PC-9 (cell line): ENCODE measurements around the gene SPOCK2. TPM values are rescaled to one million over a fixed set of nuclear protein-coding genes. Genes with fewer than 3 reads are reported as not detected.

Experiments used
- BruUV-seq: library from RNA; stranded (reverse); fragments of 400-500 nt; replicated peaks from 2 replicates; lab custom pipeline; 2021; lab: Mats Ljungman, UMichigan
- CTCF ChIA-PET: fragments of 300-600 bp; sonication (Branson Sonifier 250); formaldehyde crosslinking; loops from one replicate; lab custom pipeline; 2022; ENCODE audit warnings: antibody characterized with exemption; lab: Charles Lee
- POLR2A ChIA-PET: fragments of 300-600 bp; sonication (Branson Sonifier 250); formaldehyde crosslinking; loops from one replicate; lab custom pipeline; 2022; ENCODE audit warnings: antibody characterized with exemption; ENCODE audit not compliant: unreplicated experiment; lab: Charles Lee
- DNase-seq, 2 experiments: peaks; one replicate each; pipeline versions ENCODE4 v3.0.0 to v3.0.0-alpha.2; 2015 to 2022; ENCODE audit warnings: mixed read lengths in 1 of 2
- H2AFZ ChIP-seq: fragments of 200-600 bp; sonication (generic); 2 replicates; pipeline ENCODE4 v1.8.1; 2017; ENCODE audit warnings: antibody characterized with exemption
- H3F3A ChIP-seq: fragments of 200-600 bp; sonication (generic); 2 replicates; pipeline ENCODE4 v1.8.1; 2017; ENCODE audit warnings: antibody characterized with exemption, mild to moderate bottlenecking, low read depth; ENCODE audit not compliant: insufficient read depth
- H3K27ac ChIP-seq: fragments of 200-600 bp; sonication (generic); 2 replicates; pipeline ENCODE4 v1.6.1; 2016; ENCODE audit warnings: mixed run types
- H3K27me3 ChIP-seq: fragments of 200-600 bp; sonication (generic); 2 replicates; pipeline ENCODE4 v1.6.1; 2016; ENCODE audit warnings: low read depth, mixed run types; ENCODE audit not compliant: insufficient read depth
- H3K36me3 ChIP-seq: fragments of 200-600 bp; sonication (generic); 2 replicates; pipeline ENCODE4 v1.6.1; 2016; ENCODE audit warnings: low read depth, mixed run types
- H3K4me1 ChIP-seq: fragments of 200-600 bp; sonication (generic); replicated peaks from 2 replicates; pipeline ENCODE4 v1.6.1; 2016; ENCODE audit warnings: mixed run types; ENCODE audit not compliant: insufficient read depth
- H3K4me2 ChIP-seq: fragments of 200-600 bp; sonication (generic); 2 replicates; pipeline ENCODE4 v1.6.1; 2017; ENCODE audit warnings: mixed run types
- H3K4me3 ChIP-seq: fragments of 200-600 bp; sonication (generic); 2 replicates; pipeline ENCODE4 v1.6.1; 2016; ENCODE audit warnings: mixed run types
- H3K79me2 ChIP-seq: fragments of 200-600 bp; sonication (generic); 2 replicates; pipeline ENCODE4 v1.6.1; 2017; ENCODE audit warnings: low read depth, mixed run types
- H3K9me2 ChIP-seq: fragments of 200-600 bp; sonication (generic); 2 replicates; pipeline ENCODE4 v1.8.1; 2017; ENCODE audit warnings: mild to moderate bottlenecking; ENCODE audit not compliant: insufficient read depth
- H3K9me3 ChIP-seq: fragments of 200-600 bp; sonication (generic); 2 replicates; pipeline ENCODE4 v1.8.1; 2016; ENCODE audit warnings: low read depth; ENCODE audit not compliant: insufficient read depth
- H4K20me1 ChIP-seq: fragments of 200-600 bp; sonication (generic); 2 replicates; pipeline ENCODE4 v1.8.1; 2017; ENCODE audit not compliant: insufficient read depth
- EZH2 ChIP-seq: fragments of 200-600 bp; sonication (generic); IDR thresholded peaks from 2 replicates; pipeline ENCODE4 v1.8.0; 2017; ENCODE audit warnings: antibody characterized with exemption, low read depth
- intact Hi-C: fragments of 100-400 bp; cut with micrococcal nuclease; formaldehyde crosslinking; loops from one replicate; pipeline ENCODE4 v1.10.0; 2022; ENCODE audit not compliant: unreplicated experiment
- total RNA-seq: library from RNA; stranded (reverse); gene quantifications from 2 replicates; pipeline ENCODE4 v1.2.3, GENCODE V29; 2021
- TF ChIP-seq, protein P1 (sequence below): fragments of 200-600 bp; sonication (generic); conservative IDR thresholded peaks from 2 replicates; pipeline ENCODE4 v1.6.1; 2017; ENCODE audit warnings: mixed run types, antibody characterized with exemption, mild to moderate bottlenecking, moderate library complexity

The SPOCK2 gene
- total RNA-seq, 1 experiment from 2014 or later, result 5.3 TPM

DNA sequence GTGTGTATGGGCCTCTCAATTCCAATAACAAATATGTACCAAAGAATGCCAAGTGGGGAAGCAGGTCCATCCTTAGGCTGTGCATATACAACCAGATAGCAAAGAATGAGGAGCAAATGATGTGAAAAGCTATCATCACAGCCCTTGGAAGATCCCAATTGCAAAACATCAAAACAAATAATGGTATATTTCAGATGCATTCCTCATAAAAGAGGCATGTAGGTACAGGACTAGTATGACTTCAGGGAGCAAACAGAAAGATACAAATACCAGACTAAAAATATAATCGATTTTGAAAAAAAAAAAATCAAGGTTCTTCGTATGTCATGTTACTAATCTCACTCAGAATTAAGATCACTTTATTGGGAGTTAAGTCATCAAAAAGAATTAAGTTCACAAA, 18.5 kb upstream of the SPOCK2 start:
- DNase-seq, result peak in 1 of 2 experiments; percentile 57
- Histone ChIP-seq H3K79me2 (peaks cover 7% of the 10 kb centered on the region; the same call in 1 of the 2 replicates), H3K4me1 (peaks cover 60% of the 10 kb centered on the region), H3K36me3 (peaks cover 2% of the 10 kb centered on the region; the same call in 1 of the 2 replicates), H3K27me3 (no peaks in the 10 kb centered on the region), H3K27ac (peak overlapping the region; percentile 88), H4K20me1 (no peaks in the 10 kb centered on the region), H3K4me3 (no peak overlapping the region), H3K4me2 (peak overlapping the region; percentile 57), H2AFZ (no peak overlapping the region), H3K9me3 (no peaks in the 10 kb centered on the region), H3K9me2 (no peaks in the 10 kb centered on the region), H3F3A (peaks cover 61% of the 10 kb centered on the region)
- ChIA-PET POLR2A (no interaction called here), CTCF (no interaction called here)
- TSS peak; percentile 70 for BruUV-seq
- intact Hi-C loops, result loop anchor here (1.0 kb wide), 2 partner anchors 27 to 64 kb away; no protein-coding TSS in a partner anchor
- no peak for TF ChIP-seq EZH2

DNA sequence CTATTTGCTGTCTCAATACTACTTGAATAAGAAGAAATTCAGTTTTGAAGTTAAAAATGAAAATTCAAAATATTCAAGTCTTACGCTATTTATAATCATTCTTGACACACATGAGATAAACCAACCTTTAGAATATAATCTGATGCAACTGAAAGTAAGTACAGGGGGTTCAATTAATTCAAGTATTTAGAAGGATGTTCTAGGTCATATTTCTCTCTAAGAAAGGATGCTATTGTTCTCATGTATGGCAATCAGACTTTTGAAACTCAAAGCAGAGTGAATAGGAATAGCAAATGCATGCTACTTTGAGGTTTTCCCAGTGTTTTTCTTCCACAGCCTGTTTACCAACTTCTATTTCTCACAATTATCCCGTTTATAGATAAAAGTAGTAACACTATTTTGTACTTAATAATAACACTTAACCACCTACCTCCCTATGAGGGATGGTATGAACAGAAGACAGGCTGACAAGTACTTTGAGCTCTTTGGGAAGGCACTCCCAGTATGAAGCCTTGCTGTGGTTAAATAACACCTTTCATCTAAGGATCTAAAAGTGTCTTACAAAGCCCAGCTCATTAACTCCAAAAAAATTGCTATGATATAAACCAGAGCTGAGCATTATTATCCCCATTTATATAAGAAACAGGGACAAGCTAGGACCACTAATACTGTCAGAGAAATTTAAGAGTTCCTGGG, 18.0 kb upstream of the SPOCK2 start:
- no peak for DNase-seq
- H3K36me3 ChIP-seq, result peaks cover 4% of the 10 kb centered on the region; the same call in 1 of the 2 replicates
- ChIA-PET POLR2A (interaction anchor here (0.5 kb wide), 1 partner anchor 44 kb away, joined by 3 read pairs; no protein-coding TSS in a partner anchor), CTCF (no interaction called here)
- H3K9me3 ChIP-seq, result no peaks in the 10 kb centered on the region
- no peak for TF ChIP-seq EZH2
- H3K4me2 ChIP-seq, result peak overlapping the region; percentile 57
- peaks cover 7% of the 10 kb centered on the region; the same call in 1 of the 2 replicates for H3K79me2 ChIP-seq
- peaks cover 60% of the 10 kb centered on the region for H3K4me1 ChIP-seq
- H3K9me2 ChIP-seq, result no peaks in the 10 kb centered on the region
- no peak overlapping the region for H3K4me3 ChIP-seq
- peaks cover 56% of the 10 kb centered on the region for H3F3A ChIP-seq
- BruUV-seq, result no TSS peak
- H3K27ac ChIP-seq, result peak overlapping the region; percentile 88
- H4K20me1 ChIP-seq, result no peaks in the 10 kb centered on the region
- intact Hi-C loops, result no loop called here
- no peaks in the 10 kb centered on the region for H3K27me3 ChIP-seq
- H2AFZ ChIP-seq, result no peak overlapping the region

DNA sequence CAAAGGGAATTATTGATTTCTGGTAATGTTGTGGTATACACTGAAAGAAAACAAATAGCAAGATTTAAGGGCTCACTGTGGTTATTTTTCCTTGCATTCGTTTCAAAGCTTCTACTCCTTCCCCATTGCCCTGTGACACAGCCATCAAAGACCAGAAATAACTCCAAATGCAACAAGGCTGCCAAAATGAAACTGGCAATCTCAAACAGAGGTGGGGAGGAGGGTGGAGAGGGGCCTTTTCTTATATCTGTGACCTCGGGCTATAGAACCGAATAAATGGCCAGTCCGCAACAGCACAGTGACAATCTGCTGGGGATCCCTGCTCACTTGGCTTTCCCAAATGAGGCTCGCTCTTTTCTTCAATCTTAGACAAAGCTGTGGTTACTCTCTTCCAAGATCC, 17.4 kb upstream of the SPOCK2 start:
- Histone ChIP-seq H3K4me3 (no peak overlapping the region), H4K20me1 (no peaks in the 10 kb centered on the region), H3K4me1 (peaks cover 54% of the 10 kb centered on the region), H3F3A (peaks cover 50% of the 10 kb centered on the region), H3K27me3 (no peaks in the 10 kb centered on the region), H3K27ac (peak overlapping the region; percentile 88), H3K79me2 (peaks cover 7% of the 10 kb centered on the region; the same call in 1 of the 2 replicates), H3K9me3 (no peaks in the 10 kb centered on the region), H3K36me3 (peaks cover 4% of the 10 kb centered on the region; the same call in 1 of the 2 replicates), H3K4me2 (no peak overlapping the region), H3K9me2 (no peaks in the 10 kb centered on the region), H2AFZ (no peak overlapping the region)
- DNase-seq, result no peak
- intact Hi-C loops, result no loop called here
- no TSS peak for BruUV-seq
- ChIA-PET POLR2A (no interaction called here), CTCF (no interaction called here)
- no peak for TF ChIP-seq EZH2
- TF ChIP-seq, protein P1, sequence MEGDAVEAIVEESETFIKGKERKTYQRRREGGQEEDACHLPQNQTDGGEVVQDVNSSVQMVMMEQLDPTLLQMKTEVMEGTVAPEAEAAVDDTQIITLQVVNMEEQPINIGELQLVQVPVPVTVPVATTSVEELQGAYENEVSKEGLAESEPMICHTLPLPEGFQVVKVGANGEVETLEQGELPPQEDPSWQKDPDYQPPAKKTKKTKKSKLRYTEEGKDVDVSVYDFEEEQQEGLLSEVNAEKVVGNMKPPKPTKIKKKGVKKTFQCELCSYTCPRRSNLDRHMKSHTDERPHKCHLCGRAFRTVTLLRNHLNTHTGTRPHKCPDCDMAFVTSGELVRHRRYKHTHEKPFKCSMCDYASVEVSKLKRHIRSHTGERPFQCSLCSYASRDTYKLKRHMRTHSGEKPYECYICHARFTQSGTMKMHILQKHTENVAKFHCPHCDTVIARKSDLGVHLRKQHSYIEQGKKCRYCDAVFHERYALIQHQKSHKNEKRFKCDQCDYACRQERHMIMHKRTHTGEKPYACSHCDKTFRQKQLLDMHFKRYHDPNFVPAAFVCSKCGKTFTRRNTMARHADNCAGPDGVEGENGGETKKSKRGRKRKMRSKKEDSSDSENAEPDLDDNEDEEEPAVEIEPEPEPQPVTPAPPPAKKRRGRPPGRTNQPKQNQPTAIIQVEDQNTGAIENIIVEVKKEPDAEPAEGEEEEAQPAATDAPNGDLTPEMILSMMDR, result no peak

DNA sequence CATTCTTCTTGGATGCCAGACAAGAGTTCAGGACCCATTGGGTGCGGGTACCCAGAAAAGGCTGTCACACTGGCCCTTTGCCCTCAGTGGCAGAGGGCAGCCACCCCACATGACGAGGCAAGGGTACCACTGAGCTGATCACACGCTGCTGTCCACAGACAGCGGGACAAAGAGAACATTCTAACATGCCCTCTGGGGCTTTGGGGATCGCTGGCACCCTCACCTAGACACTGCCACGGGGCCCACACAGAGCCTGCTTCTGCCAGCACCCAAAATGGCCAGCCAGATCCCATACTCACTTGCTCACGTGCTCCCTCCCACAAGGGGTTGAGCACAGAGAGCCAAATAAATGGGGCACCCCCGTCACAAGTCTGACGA, 16.7 kb upstream of the SPOCK2 start:
- no peak overlapping the region for H3K4me3 ChIP-seq
- H3K27me3 ChIP-seq, result no peaks in the 10 kb centered on the region
- no peak for DNase-seq
- peaks cover 4% of the 10 kb centered on the region; the same call in 1 of the 2 replicates for H3K36me3 ChIP-seq
- ChIA-PET CTCF (no interaction called here), POLR2A (no interaction called here)
- no peak overlapping the region for H3K27ac ChIP-seq
- no TSS peak for BruUV-seq
- no peaks in the 10 kb centered on the region for H4K20me1 ChIP-seq
- H3K9me2 ChIP-seq, result no peaks in the 10 kb centered on the region
- H3K79me2 ChIP-seq, result peaks cover 7% of the 10 kb centered on the region; the same call in 1 of the 2 replicates
- TF ChIP-seq EZH2, result no peak
- TF ChIP-seq, protein P1, result no peak
- no peaks in the 10 kb centered on the region for H3K9me3 ChIP-seq
- peaks cover 47% of the 10 kb centered on the region for H3K4me1 ChIP-seq
- intact Hi-C loops, result no loop called here
- no peak overlapping the region for H2AFZ ChIP-seq
- H3K4me2 ChIP-seq, result no peak overlapping the region
- H3F3A ChIP-seq, result peaks cover 44% of the 10 kb centered on the region
